GM12878 (cell line): ENCODE results near the gene MSL3. TPM values are rescaled to one million over a fixed set of nuclear protein-coding genes. Genes with fewer than 3 reads are reported as not detected.

Experiments used
- CBX5 ChIP-seq: sonication (generic); IDR thresholded peaks from 2 replicates; pipeline ENCODE4 v1.6.1; 2016; ENCODE audit warnings: low read depth, moderate library complexity, mild to moderate bottlenecking, inconsistent platforms
- CTCF ChIP-seq, 3 experiments: IDR thresholded peaks in 2 of 3; conservative IDR thresholded peaks in 1 of 3; 2 replicates each; pipeline ENCODE4 v1.5.1; 2011; ENCODE audit warnings: low read depth in 3 of 3, low read length in 3 of 3, mild to moderate bottlenecking in 3 of 3, control low read depth in 2 of 3, moderate library complexity in 2 of 3, inconsistent platforms in 1 of 3, mixed read lengths in 1 of 3; ENCODE audit not compliant: control insufficient read depth in 2 of 3, insufficient read depth in 1 of 3; ENCODE audit errors: extremely low read depth in 1 of 3
- E2F4 ChIP-seq: IDR thresholded peaks from 2 replicates; pipeline ENCODE4 v1.6.1; 2012; ENCODE audit warnings: low read depth, low read length, improper control_type of control experiment
- E2F8 ChIP-seq: fragments of 450-650 bp; IDR thresholded peaks from 2 replicates; pipeline ENCODE4 v1.6.1; 2018; ENCODE audit warnings: mild to moderate bottlenecking, low read depth, moderate library complexity; ENCODE audit not compliant: partially characterized antibody
- IRF5 ChIP-seq: fragments of 450-650 bp; IDR thresholded peaks from 2 replicates; pipeline ENCODE4 v1.6.1; 2017; ENCODE audit warnings: borderline replicate concordance
- JUND ChIP-seq: IDR thresholded peaks from 2 replicates; pipeline ENCODE4 v1.6.1; 2012; ENCODE audit warnings: low read depth, mild to moderate bottlenecking, low read length, improper control_type of control experiment, moderate library complexity
- MLLT1 ChIP-seq: fragments of 450-650 bp; IDR thresholded peaks from 2 replicates; pipeline ENCODE4 v1.6.1; 2016; ENCODE audit warnings: mild to moderate bottlenecking
- MXI1 ChIP-seq: fragments of 150-350 bp; IDR thresholded peaks from 2 replicates; pipeline ENCODE4 v1.6.1; 2011; ENCODE audit warnings: low read depth, mild to moderate bottlenecking, inconsistent platforms, low read length, improper control_type of control experiment
- NFXL1 ChIP-seq: fragments of 450-650 bp; IDR thresholded peaks from 2 replicates; pipeline ENCODE4 v1.6.1; 2017; ENCODE audit warnings: antibody characterized with exemption, mild to moderate bottlenecking, borderline replicate concordance
- NR2F1 ChIP-seq: fragments of 450-650 bp; conservative IDR thresholded peaks from 2 replicates; pipeline ENCODE4 v1.6.1; 2017; ENCODE audit warnings: mild to moderate bottlenecking
- POU2F2 ChIP-seq: IDR thresholded peaks from 3 replicates; pipeline ENCODE4 v1.6.1; 2011; ENCODE audit warnings: low read depth, mild to moderate bottlenecking, low read length, borderline replicate concordance
- RAD21 ChIP-seq: IDR thresholded peaks from 2 replicates; pipeline ENCODE4 v1.6.1; 2011; ENCODE audit warnings: mild to moderate bottlenecking, low read depth, low read length, moderate library complexity; ENCODE audit not compliant: insufficient read depth
- SMC3 ChIP-seq: IDR thresholded peaks from 2 replicates; pipeline ENCODE4 v1.6.1; 2011; ENCODE audit warnings: low read length, improper control_type of control experiment, borderline replicate concordance
- SREBF1 ChIP-seq: IDR thresholded peaks from 2 replicates; pipeline ENCODE4 v1.6.1; 2012; ENCODE audit warnings: mild to moderate bottlenecking, low read length
- ZBTB33 ChIP-seq: fragments of 450-650 bp; IDR thresholded peaks from 2 replicates; pipeline ENCODE4 v1.6.1; 2017; ENCODE audit warnings: mild to moderate bottlenecking
- ZNF384 ChIP-seq: IDR thresholded peaks from 2 replicates; pipeline ENCODE4 v1.6.1; 2012; ENCODE audit warnings: low read depth, mild to moderate bottlenecking, low read length, improper control_type of control experiment, borderline replicate concordance
- ZNF622 ChIP-seq: fragments of 450-650 bp; IDR thresholded peaks from 2 replicates; pipeline ENCODE4 v1.6.1; 2017; ENCODE audit warnings: mild to moderate bottlenecking, inconsistent platforms
- polyA plus RNA-seq, 11 experiments: library from polyadenylated mRNA; depleted of rRNA in 4 of 11; unstranded in 6 of 11; stranded (reverse) in 5 of 11; fragments of >200 nt; fragmentation: Nextera tagmentation in 4 of 11; fragmentation: Illumina TruSeq in 1 of 11; extraction: Ambion mirVana in 4 of 11; extraction: Trizol in 1 of 11; gene quantifications; 1 replicate in 1 of 11; 2 replicates in 10 of 11; pipeline versions ENCODE4 v1.2.1 to v1.2.3, GENCODE V29; 2011 to 2016; ENCODE audit warnings: inconsistent platforms in 2 of 11, missing spikeins in 2 of 11, low read depth in 1 of 11
- total RNA-seq, 4 experiments: library from RNA; depleted of rRNA in 3 of 4; stranded (reverse); fragments of >200 nt in 3 of 4; fragmentation: Illumina TruSeq in 1 of 4; extraction: Trizol in 1 of 4; gene quantifications; 2 replicates each; pipeline versions ENCODE4 v1.2.1 to v1.2.3, GENCODE V29; 2013 to 2021

Gene MSL3
- total and polyA plus RNA-seq, 10 of the 15 experiments (the other 5 are each of a cell fraction or from before 2014, with no cell fraction given), result 28.4 to 438 (median 40.7) TPM

DNA sequence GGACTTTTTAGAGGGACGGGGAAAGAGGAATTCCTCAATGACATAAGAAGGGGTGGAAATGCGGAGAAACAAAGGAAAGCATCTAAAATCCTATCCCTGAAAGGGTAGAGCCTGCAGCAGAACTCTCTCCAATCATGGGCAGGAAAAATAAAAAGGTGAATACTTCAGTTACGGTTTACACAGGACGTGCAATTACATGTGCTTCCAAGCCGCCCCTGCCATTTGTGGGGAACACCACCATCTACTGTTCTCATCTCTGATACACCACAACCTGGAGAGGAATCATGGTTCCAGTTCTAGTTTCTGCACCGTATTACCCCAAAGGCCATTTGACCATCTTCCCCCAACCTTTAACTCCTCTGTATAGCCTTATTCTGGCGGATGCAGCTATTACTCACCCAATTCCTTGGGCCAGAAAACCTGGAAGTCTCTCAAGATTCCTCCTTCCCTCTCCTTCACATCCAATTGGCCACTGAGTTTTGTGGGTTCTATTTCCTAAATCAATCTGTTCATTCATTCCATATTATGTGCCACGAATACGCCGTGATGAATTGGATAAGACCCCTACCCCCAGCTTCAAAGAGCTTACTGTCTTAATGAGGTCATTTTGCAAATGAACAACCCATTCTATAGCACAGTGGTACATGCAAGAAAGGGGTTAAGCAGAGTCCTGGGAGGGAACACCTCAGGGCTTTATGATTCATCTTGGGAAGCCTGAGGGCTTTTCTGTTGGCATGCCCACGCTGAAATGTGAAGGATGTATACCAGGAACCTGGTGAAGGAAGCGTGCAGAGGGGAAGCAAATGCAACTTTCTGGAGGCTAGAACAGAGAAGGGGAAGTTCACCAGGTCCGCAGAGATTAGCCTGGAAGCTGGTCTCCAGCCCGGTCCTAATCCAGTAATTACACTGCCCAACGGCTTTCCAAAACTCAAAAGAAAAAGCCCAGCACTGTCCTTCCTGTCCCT lies 1.4 kb upstream of the MSL3 start (continued):
- no peak for TF ChIP-seq SREBF1
- no peak for TF ChIP-seq ZNF384
- no peak for TF ChIP-seq JUND
- TF ChIP-seq MXI1, result no peak
- TF ChIP-seq CBX5, result no peak
- TF ChIP-seq SMC3, result peak; percentile 42; the same call in 1 of the 2 replicates
- peak; percentile 4 to 50 (median 14); a peak in 3 of 6 replicates for TF ChIP-seq CTCF (IDR thresholded peaks at IDR 0.05 in 2 of 3, conservative IDR thresholded peaks at IDR 0.05 in 1 of 3; ENCODE audit: control insufficient read depth in 2 of 3, extremely low read depth in 1 of 3, insufficient read depth in 1 of 3, low read depth in 3 of 3, low read length in 3 of 3)
- no peak for TF ChIP-seq E2F4
- no peak for TF ChIP-seq ZNF622
- TF ChIP-seq POU2F2, result no peak
- no peak for TF ChIP-seq ZBTB33
- no peak for TF ChIP-seq IRF5
- no peak for TF ChIP-seq E2F8
- no peak for TF ChIP-seq NFXL1
- 0 out of 2 replicates have a peak, but pooled peaks have one; percentile 61 for TF ChIP-seq MLLT1
- TF ChIP-seq RAD21, result peak; percentile 56
- TF ChIP-seq NR2F1, result no peak
